Activated CD4-positive, alpha-beta T cell treated with anti-CD3 and anti-CD28 coated beads, Interleukin-2, amount 50 U/mL, for 24 hours (primary cell): Measurements from ENCODE around the gene SERPINA10.
"Not testable (repeated sequence)": the region's sequence is repeated elsewhere in the genome, so short reads cannot be mapped to it uniquely, and the experiment has no call there.

ENCODE experiments used
- DNase-seq, 2 donors: peaks; one replicate each; pipeline ENCODE4 v3.0.0-alpha.2; 2020; ENCODE audit warnings: low read depth in 1 of 2, low spot score in 1 of 2

The SERPINA10 gene

GRCh38 chr14:94284221-94284620 lies 8.8 kb downstream of the SERPINA10 start:
- no peak for DNase-seq

GRCh38 chr14:94282991-94283723 lies 9.9 kb downstream of the SERPINA10 start:
- no peak for DNase-seq

DNA sequence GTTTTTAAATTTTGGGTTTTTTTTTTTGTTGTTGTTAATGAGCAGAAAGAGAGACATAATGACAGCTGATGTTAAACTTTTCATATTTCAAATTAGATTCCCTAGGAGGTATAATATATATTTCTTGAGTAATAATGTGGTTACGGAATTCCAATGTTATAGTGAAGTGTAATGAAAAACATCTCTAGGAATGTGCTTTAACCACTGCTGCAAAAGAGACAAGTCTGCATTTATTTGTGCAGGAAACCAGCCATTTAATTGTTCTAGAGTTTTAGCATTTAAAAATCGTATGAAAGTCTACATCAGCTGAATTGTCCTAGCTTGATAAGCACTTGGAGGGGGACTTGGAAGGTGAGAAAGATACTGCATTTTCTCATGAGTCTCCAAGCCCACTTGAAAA lies 14.3 kb downstream of the SERPINA10 start:
- no peak for DNase-seq

GRCh38 chr14:94276898-94277561 lies 16.0 kb downstream of the SERPINA10 start:
- not testable (repeated sequence) for DNase-seq

DNA sequence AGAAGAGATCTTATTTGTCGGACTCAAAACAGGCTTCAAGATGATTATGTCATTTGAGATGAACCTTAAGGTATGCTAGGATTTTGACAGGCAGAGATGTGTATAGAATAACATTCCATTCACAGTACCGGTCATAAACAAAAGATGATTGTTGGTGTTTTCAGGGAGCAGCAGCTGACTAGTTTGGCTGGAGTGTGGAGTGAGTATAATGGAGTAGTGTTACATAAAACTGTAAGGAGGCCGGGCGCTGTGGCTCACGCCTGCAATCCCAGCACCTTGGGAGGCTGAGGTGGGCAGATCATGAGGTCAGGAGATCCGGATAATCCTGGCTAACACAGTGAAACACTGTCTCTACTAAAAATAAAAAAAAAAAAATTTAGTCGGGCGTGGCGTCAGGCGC lies 23.9 kb downstream of the SERPINA10 start:
- DNase-seq = no peak

DNA sequence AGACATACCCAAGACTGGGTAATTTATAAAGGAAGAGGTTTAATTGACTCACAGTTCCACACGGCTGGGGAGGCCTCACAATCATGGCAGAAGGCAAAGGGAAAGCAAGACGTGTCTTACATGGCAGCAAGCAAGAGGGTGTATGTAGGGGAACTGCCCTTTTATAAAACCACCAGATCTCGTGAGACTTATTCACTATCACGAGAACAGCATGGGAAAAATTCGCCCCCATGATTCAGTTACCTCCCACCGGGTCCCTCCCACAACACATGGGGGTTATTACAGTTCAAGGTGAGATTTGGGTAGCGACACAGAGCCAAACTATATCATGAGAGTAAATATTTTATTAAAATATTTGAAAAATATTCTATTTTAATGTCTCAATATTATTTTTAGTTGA lies 24.5 kb downstream of the SERPINA10 start:
- not testable (repeated sequence) for DNase-seq

DNA sequence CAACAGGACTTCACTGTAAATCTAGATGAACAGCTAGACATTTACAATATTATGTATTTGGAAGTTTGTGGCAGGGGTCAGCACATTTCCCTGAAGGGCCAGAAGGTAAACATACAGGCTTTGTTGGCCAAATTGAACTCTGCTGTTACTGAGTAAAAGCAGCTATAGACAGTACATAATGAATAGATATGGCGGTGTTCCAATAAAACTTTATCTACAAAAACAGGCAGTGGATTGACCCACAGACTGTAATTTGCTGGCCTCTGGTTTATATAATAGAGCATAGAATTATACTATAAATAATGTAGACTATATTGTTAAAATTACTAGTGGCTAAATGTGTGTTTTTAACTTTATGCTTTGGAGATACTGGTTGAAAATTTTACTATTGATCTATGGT lies 25.7 kb downstream of the SERPINA10 start:
- no peak for DNase-seq

GRCh38 chr14:94264195-94264594 lies 28.9 kb downstream of the SERPINA10 start:
- not testable (repeated sequence) for DNase-seq

- DNase-seq = no peak
Observed at GRCh38 chr14:94244182-94244581, 48.9 kb downstream of the SERPINA10 start.

GRCh38 chr14:94239406-94239805 lies 53.7 kb downstream of the SERPINA10 start:
- DNase-seq = no peak

- no peak for DNase-seq
Observed at GRCh38 chr14:94237983-94238382, 55.1 kb downstream of the SERPINA10 start.

- no peak for DNase-seq
Observed at GRCh38 chr14:94237046-94237445, 56.0 kb downstream of the SERPINA10 start.
